Fibroblast of peridontal ligament (primary cell): ENCODE results near the gene CYS1.
"Not testable (repeated sequence)": the region's sequence is repeated elsewhere in the genome, so short reads cannot be mapped to it uniquely, and the experiment has no call there.

ENCODE experiments used
- DNase-seq: peaks from one replicate; pipeline ENCODE4 v3.0.0-alpha.2; 2010; ENCODE audit errors: extremely low read depth

The CYS1 gene

GRCh38 chr2:10013651-10014417, 66.4 kb downstream of the CYS1 start:
- DNase-seq: not testable (repeated sequence)

GRCh38 chr2:10012963-10013461, 67.2 kb downstream of the CYS1 start:
- DNase-seq: no peak

GRCh38 chr2:10012366-10012962, 67.7 kb downstream of the CYS1 start:
- DNase-seq: not testable (repeated sequence)

GRCh38 chr2:10011606-10012325, 68.4 kb downstream of the CYS1 start:
- DNase-seq: not testable (repeated sequence)

GRCh38 chr2:10010861-10011605, 69.2 kb downstream of the CYS1 start:
- not testable (repeated sequence) for DNase-seq

- DNase-seq: no peak
Observed at GRCh38 chr2:10009811-10010781, 70.1 kb downstream of the CYS1 start.

- DNase-seq: no peak
Observed at GRCh38 chr2:10009271-10009810, 70.9 kb downstream of the CYS1 start.

GRCh38 chr2:10008809-10009176, 71.4 kb downstream of the CYS1 start:
- no peak for DNase-seq

- peak; percentile 45 for DNase-seq
Observed at GRCh38 chr2:10007921-10008808, 72.0 kb downstream of the CYS1 start.

GRCh38 chr2:10007435-10007834, 72.8 kb downstream of the CYS1 start:
- DNase-seq: no peak
